ENCODE results near the gene AMDHD1. TPM values are rescaled to one million over a fixed set of nuclear protein-coding genes. Genes with fewer than 3 reads are reported as not detected.

Gene AMDHD1
- total RNA-seq, 1 donor, result not detected

- no peak overlapping the region for H3K4me3 ChIP-seq (ENCODE audit: low read depth, low read length)
- no peak for TF ChIP-seq CTCF (IDR thresholded peaks at IDR 0.05; ENCODE audit: insufficient read depth, low read depth, low read length)
- DNase-seq (ENCODE audit: low read depth), result no peak
Observed at GRCh38 chr12:95972832-95973456, 29.8 kb downstream of the AMDHD1 start.

DNA sequence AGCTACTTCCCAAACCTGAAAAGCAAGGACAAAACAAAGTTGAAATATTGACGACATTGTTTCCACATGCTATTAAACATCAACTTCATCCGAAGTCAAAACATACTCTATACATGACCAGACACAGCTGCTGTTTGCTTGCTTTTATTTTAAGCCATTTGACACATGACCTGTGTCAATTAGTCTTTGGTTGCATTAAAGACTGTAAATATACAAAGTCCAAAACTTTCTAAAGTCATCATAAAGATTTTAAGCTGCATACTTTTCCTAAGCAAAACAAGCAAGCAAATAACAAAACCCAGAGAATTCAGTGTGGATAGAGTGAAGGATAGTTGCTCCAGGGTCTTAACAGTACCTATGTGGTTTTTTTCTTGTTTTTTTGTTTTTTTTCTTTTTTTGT is 31.2 kb downstream of the AMDHD1 start:
- H3K4me3 ChIP-seq (ENCODE audit: low read depth, low read length), result no peak overlapping the region
- no peak for TF ChIP-seq CTCF (IDR thresholded peaks at IDR 0.05; ENCODE audit: insufficient read depth, low read depth, low read length)
- DNase-seq (ENCODE audit: low read depth), result no peak

GRCh38 chr12:95975491-95975890 is 32.4 kb downstream of the AMDHD1 start:
- TF ChIP-seq CTCF (IDR thresholded peaks at IDR 0.05; ENCODE audit: insufficient read depth, low read depth, low read length), result no peak
- no peak overlapping the region for H3K4me3 ChIP-seq (ENCODE audit: low read depth, low read length)

GRCh38 chr12:95976416-95976832 is 33.3 kb downstream of the AMDHD1 start:
- H3K4me3 ChIP-seq (ENCODE audit: low read depth, low read length), result no peak overlapping the region
- no peak for TF ChIP-seq CTCF (IDR thresholded peaks at IDR 0.05; ENCODE audit: insufficient read depth, low read depth, low read length)
- DNase-seq (ENCODE audit: low read depth), result no peak

More at GRCh38 chr12:95975491-95975890, 32.4 kb downstream of the AMDHD1 start:
- DNase-seq (ENCODE audit: low read depth), result no peak

DNA sequence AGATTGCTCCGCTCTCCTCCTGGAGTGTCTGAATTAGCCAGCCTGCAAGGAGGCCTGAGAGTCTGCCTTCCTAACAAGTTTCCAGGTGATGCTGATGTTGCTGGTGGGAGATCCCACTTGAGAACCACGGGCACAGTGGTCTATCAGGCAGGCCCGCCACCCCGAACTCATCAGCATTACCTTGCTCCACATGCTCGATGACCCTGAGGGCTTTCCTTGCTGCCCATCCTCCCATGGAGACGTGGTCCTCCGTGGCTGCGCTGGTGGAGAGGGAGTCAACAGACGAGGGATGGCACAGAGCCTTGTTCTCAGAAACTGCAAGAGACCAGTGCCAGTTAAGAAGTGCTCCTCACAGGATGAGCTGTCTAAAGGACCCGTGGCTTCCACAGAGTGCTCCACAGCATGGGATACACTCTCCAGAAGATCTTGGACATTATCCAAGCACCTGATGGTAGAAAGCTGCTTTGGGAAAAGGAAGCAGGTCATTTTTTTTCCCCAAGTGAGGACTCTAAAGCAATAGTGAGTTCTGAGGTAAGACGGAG is 34.7 kb downstream of the AMDHD1 start:
- H3K4me3 ChIP-seq (ENCODE audit: low read depth, low read length), result no peak overlapping the region
- DNase-seq (ENCODE audit: low read depth), result no peak
- no peak for TF ChIP-seq CTCF (IDR thresholded peaks at IDR 0.05; ENCODE audit: insufficient read depth, low read depth, low read length)

DNA sequence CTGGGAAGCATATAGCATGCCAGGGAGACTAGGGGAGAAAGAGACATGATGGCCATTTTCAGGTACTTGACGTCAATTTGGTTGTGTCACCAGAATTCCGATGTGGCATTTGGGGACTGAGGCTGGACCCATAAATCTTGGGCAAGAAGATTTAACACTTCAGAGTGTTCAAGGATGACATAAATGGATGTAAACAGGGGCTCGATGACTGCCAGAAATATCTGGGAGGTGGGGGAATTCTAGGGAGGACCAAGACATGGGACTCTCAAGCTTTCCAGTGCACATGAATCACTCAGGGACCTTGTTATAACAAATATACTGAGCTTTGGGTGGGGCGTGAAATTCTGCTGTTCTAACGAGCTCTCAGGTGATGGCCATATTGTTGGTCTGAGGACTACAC is 35.2 kb downstream of the AMDHD1 start:
- no peak for DNase-seq (ENCODE audit: low read depth)
- TF ChIP-seq CTCF (IDR thresholded peaks at IDR 0.05; ENCODE audit: insufficient read depth, low read depth, low read length), result no peak
- no peak overlapping the region for H3K4me3 ChIP-seq (ENCODE audit: low read depth, low read length)

- H3K4me3 ChIP-seq (ENCODE audit: low read depth, low read length), result no peak overlapping the region
- DNase-seq (ENCODE audit: low read depth), result no peak
- TF ChIP-seq CTCF (IDR thresholded peaks at IDR 0.05; ENCODE audit: insufficient read depth, low read depth, low read length), result no peak
Observed at GRCh38 chr12:95978774-95979173, 35.6 kb downstream of the AMDHD1 start.
